Measurements from ENCODE around the gene ENG.
"Not testable (repeated sequence)": the region's sequence is repeated elsewhere in the genome, so short reads cannot be mapped to it uniquely, and the experiment has no call there.

GRCh38 chr9:127780909-127781308, 73.5 kb downstream of the ENG start:
- not testable (repeated sequence) for TF ChIP-seq SMC3 (IDR thresholded peaks at IDR 0.05; ENCODE audit: low read depth, low read length); CTCF (conservative IDR thresholded peaks at IDR 0.05; ENCODE audit: low read depth, low read length); BHLHE40 (IDR thresholded peaks at IDR 0.05; ENCODE audit: low read depth, low read length); FOS (IDR thresholded peaks at IDR 0.05; ENCODE audit: low read depth, low read length); POLR2A (IDR thresholded peaks at IDR 0.05; ENCODE audit: low read depth, low read length); USF2 (IDR thresholded peaks at IDR 0.05; ENCODE audit: low read depth, low read length); RFX5 (IDR thresholded peaks at IDR 0.05; ENCODE audit: low read depth, low read length); MAZ (IDR thresholded peaks at IDR 0.05; ENCODE audit: borderline replicate concordance, low read depth, low read length); RCOR1 (IDR thresholded peaks at IDR 0.05; ENCODE audit: insufficient replicate concordance, low read length)
